Type B pancreatic cell (in vitro differentiated cells): ENCODE results near the gene CDCP1. TPM values are rescaled to one million over a fixed set of nuclear protein-coding genes. Genes with fewer than 3 reads are reported as not detected.
A peak's percentile ranks its signal among the peaks of the same experiment; 100 is the strongest.

Source experiments
- DNase-seq: peaks from one replicate; pipeline ENCODE4 v3.0.0; 2021; ENCODE audit warnings: mixed read lengths; ENCODE audit not compliant: unreplicated experiment; ENCODE audit errors: extremely low spot score
- H3K27ac Mint-ChIP-seq: 2 replicates; pipeline ENCODE4 v1.8.0; 2021; ENCODE audit warnings: mild to moderate bottlenecking, mixed read lengths
- H3K27me3 Mint-ChIP-seq: 2 replicates; pipeline ENCODE4 v1.8.0; 2021; ENCODE audit warnings: mixed read lengths
- H3K36me3 Mint-ChIP-seq: 2 replicates; pipeline ENCODE4 v1.8.0; 2021; ENCODE audit warnings: mixed read lengths
- H3K4me1 Mint-ChIP-seq: one replicate; pipeline ENCODE4 v1.8.0; 2021; ENCODE audit warnings: mixed read lengths; ENCODE audit not compliant: unreplicated experiment
- H3K4me3 Mint-ChIP-seq: 2 replicates; pipeline ENCODE4 v1.8.0; 2021; ENCODE audit warnings: mild to moderate bottlenecking, mixed read lengths
- H3K9me3 Mint-ChIP-seq: 2 replicates; pipeline ENCODE4 v1.8.0; 2021; ENCODE audit warnings: mixed read lengths
- CTCF ChIP-seq: fragments of 200-600 bp; sonication (generic); conservative IDR thresholded peaks from 2 replicates; pipeline ENCODE4 v1.5.0; 2021; ENCODE audit warnings: antibody characterized with exemption, mild to moderate bottlenecking
- total RNA-seq: library from RNA; stranded (reverse); gene quantifications from 2 replicates; pipeline ENCODE4 v1.2.1, GENCODE V29; 2021; ENCODE audit warnings: low replicate concordance

The CDCP1 gene
- total RNA-seq, 1 donor from 2014 or later = 26.3 TPM

- no peak for DNase-seq
- H3K27ac Mint-ChIP-seq = no peak overlapping the region
Observed at GRCh38 chr3:45043728-45044299, 102.4 kb downstream of the CDCP1 start.

GRCh38 chr3:45042162-45042561 is 104.0 kb downstream of the CDCP1 start:
- TF ChIP-seq CTCF = no peak
- H3K4me3 Mint-ChIP-seq = no peak overlapping the region

More at GRCh38 chr3:45043728-45044299, 102.4 kb downstream of the CDCP1 start:
- no peak for TF ChIP-seq CTCF
- peaks cover 8% of the 10 kb centered on the region for H3K27me3 Mint-ChIP-seq
- no peaks in the 10 kb centered on the region for H3K36me3 Mint-ChIP-seq
- no peaks in the 10 kb centered on the region for H3K4me1 Mint-ChIP-seq
- no peaks in the 10 kb centered on the region for H3K9me3 Mint-ChIP-seq
- no peak overlapping the region for H3K4me3 Mint-ChIP-seq

GRCh38 chr3:45041666-45042065 is 104.5 kb downstream of the CDCP1 start:
- TF ChIP-seq CTCF = no peak
- Mint-ChIP-seq H3K27ac (no peak overlapping the region), H3K36me3 (no peaks in the 10 kb centered on the region), H3K4me1 (peaks cover 5% of the 10 kb centered on the region), H3K4me3 (no peak overlapping the region), H3K27me3 (peaks cover 14% of the 10 kb centered on the region), H3K9me3 (no peaks in the 10 kb centered on the region)
- no peak for DNase-seq

More at GRCh38 chr3:45042162-45042561, 104.0 kb downstream of the CDCP1 start:
- no peaks in the 10 kb centered on the region for H3K9me3 Mint-ChIP-seq
- no peak overlapping the region for H3K27ac Mint-ChIP-seq
- peaks cover 9% of the 10 kb centered on the region for H3K27me3 Mint-ChIP-seq
- H3K36me3 Mint-ChIP-seq = no peaks in the 10 kb centered on the region
- DNase-seq = no peak
- H3K4me1 Mint-ChIP-seq = no peaks in the 10 kb centered on the region

- Mint-ChIP-seq H3K9me3 (no peaks in the 10 kb centered on the region), H3K4me3 (peak overlapping the region; percentile 65), H3K4me1 (peaks cover 22% of the 10 kb centered on the region), H3K27ac (peak overlapping the region; percentile 43), H3K27me3 (peaks cover 49% of the 10 kb centered on the region), H3K36me3 (no peaks in the 10 kb centered on the region)
- DNase-seq = peak; percentile 89
- TF ChIP-seq CTCF = peak; percentile 96
Observed at GRCh38 chr3:45037720-45038455, 108.3 kb downstream of the CDCP1 start.

GRCh38 chr3:45035441-45036301 is 110.5 kb downstream of the CDCP1 start:
- H3K36me3 Mint-ChIP-seq = no peaks in the 10 kb centered on the region
- no peak overlapping the region for H3K27ac Mint-ChIP-seq
- H3K27me3 Mint-ChIP-seq = peaks cover 59% of the 10 kb centered on the region
- H3K9me3 Mint-ChIP-seq = no peaks in the 10 kb centered on the region
- H3K4me1 Mint-ChIP-seq = peaks cover 22% of the 10 kb centered on the region
- H3K4me3 Mint-ChIP-seq = peak overlapping the region; percentile 73
- DNase-seq = no peak
- TF ChIP-seq CTCF = no peak
